HepG2 (cell line): ENCODE results near the gene ABHD12. TPM values are rescaled to one million over a fixed set of nuclear protein-coding genes. Genes with fewer than 3 reads are reported as not detected.

Experiments used
- BHLHE40 ChIP-seq: IDR thresholded peaks from 2 replicates; pipeline ENCODE4 v1.6.1; 2011; ENCODE audit warnings: low read length, improper control_type of control experiment
- CREB1 ChIP-seq, 2 experiments: fragments of 450-650 bp in 1 of 2; IDR thresholded peaks; 2 replicates each; pipeline ENCODE4 v1.6.1; 2016 to 2017; ENCODE audit warnings: control low read depth in 1 of 2, mild to moderate bottlenecking in 1 of 2, missing compliant biosample characterization in 1 of 2, missing genetic modification characterization in 1 of 2
- HDAC1 ChIP-seq: sonication (generic); formaldehyde crosslinking; IDR thresholded peaks from 2 replicates; pipeline ENCODE4 v1.5.1; 2020; ENCODE audit warnings: mild to moderate bottlenecking, missing genetic modification reagents
- IKZF1 ChIP-seq: fragments of 450-650 bp; IDR thresholded peaks from 2 replicates; pipeline ENCODE4 v1.7.1; 2016
- MLLT10 ChIP-seq: sonication (generic); formaldehyde crosslinking; IDR thresholded peaks from 2 replicates; pipeline ENCODE4 v1.4.0; 2020; ENCODE audit warnings: missing genetic modification reagents
- MTF1 ChIP-seq: sonication (generic); formaldehyde crosslinking; IDR thresholded peaks from 2 replicates; pipeline ENCODE4 v1.5.0; 2020; ENCODE audit warnings: missing genetic modification reagents
- MYNN ChIP-seq: sonication (generic); formaldehyde crosslinking; IDR thresholded peaks from 2 replicates; pipeline ENCODE4 v1.4.0; 2020; ENCODE audit warnings: mild to moderate bottlenecking, low read depth, missing genetic modification reagents
- PAX8 ChIP-seq: sonication (generic); formaldehyde crosslinking; IDR thresholded peaks from 2 replicates; pipeline ENCODE4 v1.8.0; 2022; ENCODE audit warnings: mild to moderate bottlenecking, missing genetic modification reagents, borderline replicate concordance
- PPARG ChIP-seq: conservative IDR thresholded peaks from 2 replicates; pipeline ENCODE4 v1.6.1; 2016; ENCODE audit warnings: missing biosample characterization, missing genetic modification reagents
- PRPF4 ChIP-seq: fragments of 200-400 bp; formaldehyde crosslinking; IDR thresholded peaks from 2 replicates; pipeline ENCODE4 v1.6.1; 2016; ENCODE audit warnings: low read length, low read depth; ENCODE audit not compliant: poor library complexity, severe bottlenecking
- SCMH1 ChIP-seq: sonication (generic); formaldehyde crosslinking; IDR thresholded peaks from 2 replicates; pipeline ENCODE4 v1.9.0; 2021; ENCODE audit warnings: missing genetic modification reagents, mild to moderate bottlenecking, borderline replicate concordance
- SOX13 ChIP-seq, 3 experiments: fragments of 450-650 bp in 1 of 3; sonication (generic) in 1 of 3; formaldehyde crosslinking in 1 of 3; IDR thresholded peaks in 2 of 3; conservative IDR thresholded peaks in 1 of 3; 2 replicates each; pipeline versions ENCODE4 v1.5.0 to v1.6.1; 2016 to 2020; ENCODE audit warnings: antibody characterized with exemption in 1 of 3, mild to moderate bottlenecking in 1 of 3, missing compliant biosample characterization in 1 of 3, missing genetic modification reagents in 1 of 3, moderate library complexity in 1 of 3
- ZFYVE20 ChIP-seq: sonication (generic); formaldehyde crosslinking; IDR thresholded peaks from 2 replicates; pipeline ENCODE4 v1.8.0; 2023; ENCODE audit warnings: low read depth, mild to moderate bottlenecking, moderate library complexity, missing genetic modification reagents, borderline replicate concordance
- ZMYM2 ChIP-seq: sonication (generic); formaldehyde crosslinking; IDR thresholded peaks from 2 replicates; pipeline ENCODE4 v1.8.0; 2022; ENCODE audit warnings: mild to moderate bottlenecking, missing genetic modification reagents
- ZNF121 ChIP-seq: sonication (generic); formaldehyde crosslinking; IDR thresholded peaks from 2 replicates; pipeline ENCODE4 v1.5.0; 2020; ENCODE audit warnings: mild to moderate bottlenecking, missing genetic modification reagents
- ZNF292 ChIP-seq: sonication (generic); formaldehyde crosslinking; IDR thresholded peaks from 2 replicates; pipeline ENCODE4 v1.8.1; 2022; ENCODE audit warnings: mild to moderate bottlenecking, low read depth, missing genetic modification reagents, borderline replicate concordance
- ZNF775 ChIP-seq: sonication (generic); formaldehyde crosslinking; IDR thresholded peaks from 2 replicates; pipeline ENCODE4 v1.4.0; 2020; ENCODE audit warnings: missing genetic modification reagents, mild to moderate bottlenecking, moderate library complexity, borderline replicate concordance
- ZSCAN22 ChIP-seq: sonication (generic); formaldehyde crosslinking; IDR thresholded peaks from 2 replicates; pipeline ENCODE4 v1.4.0; 2020; ENCODE audit warnings: mild to moderate bottlenecking, missing genetic modification reagents
- ZSCAN25 ChIP-seq: sonication (generic); formaldehyde crosslinking; IDR thresholded peaks from 2 replicates; pipeline ENCODE4 v1.8.0; 2022; ENCODE audit warnings: mild to moderate bottlenecking, missing genetic modification reagents
- polyA plus RNA-seq, 8 experiments: library from polyadenylated mRNA; depleted of rRNA in 3 of 8; stranded (reverse) in 7 of 8; unstranded in 1 of 8; fragments of >200 nt; fragmentation: Illumina TruSeq in 4 of 8; extraction: Trizol in 4 of 8; gene quantifications; 2 replicates each; pipeline versions ENCODE4 v1.2.1 to v1.2.3, GENCODE V29; 2011 to 2016; ENCODE audit warnings: low read depth in 4 of 8, missing spikeins in 1 of 8, mixed read lengths in 1 of 8; ENCODE audit not compliant: insufficient read depth in 1 of 8
- total RNA-seq, 5 experiments: library from RNA; depleted of rRNA; stranded (reverse); fragments of >200 nt; fragmentation: Illumina TruSeq; extraction: Trizol; gene quantifications; 2 replicates each; pipeline ENCODE4 v1.2.3, GENCODE V29; 2016; ENCODE audit warnings: low read depth in 1 of 5
- TF ChIP-seq, protein P1 (sequence below): sonication (generic); formaldehyde crosslinking; IDR thresholded peaks from 2 replicates; pipeline ENCODE4 v1.4.0; 2020; ENCODE audit warnings: missing genetic modification reagents, low read depth, mild to moderate bottlenecking, borderline replicate concordance
- TF ChIP-seq, protein P2 (sequence below): sonication (generic); formaldehyde crosslinking; IDR thresholded peaks from 2 replicates; pipeline ENCODE4 v1.9.0; 2021; ENCODE audit warnings: missing genetic modification reagents, borderline replicate concordance
- TF ChIP-seq, protein P3 (sequence below): sonication (generic); formaldehyde crosslinking; IDR thresholded peaks from 2 replicates; pipeline ENCODE4 v1.8.0; 2022; ENCODE audit warnings: missing genetic modification reagents, mild to moderate bottlenecking, borderline replicate concordance
- TF ChIP-seq, protein P4 (sequence below): IDR thresholded peaks from 2 replicates; pipeline ENCODE4 v1.6.1; 2016; ENCODE audit warnings: missing biosample characterization, missing genetic modification reagents, low read depth

ABHD12 gene
- total and polyA plus RNA-seq, 2 of the 13 experiments (the other 11 are each of a cell fraction or from before 2014, with no cell fraction given): 23.5 to 72.1 TPM

DNA sequence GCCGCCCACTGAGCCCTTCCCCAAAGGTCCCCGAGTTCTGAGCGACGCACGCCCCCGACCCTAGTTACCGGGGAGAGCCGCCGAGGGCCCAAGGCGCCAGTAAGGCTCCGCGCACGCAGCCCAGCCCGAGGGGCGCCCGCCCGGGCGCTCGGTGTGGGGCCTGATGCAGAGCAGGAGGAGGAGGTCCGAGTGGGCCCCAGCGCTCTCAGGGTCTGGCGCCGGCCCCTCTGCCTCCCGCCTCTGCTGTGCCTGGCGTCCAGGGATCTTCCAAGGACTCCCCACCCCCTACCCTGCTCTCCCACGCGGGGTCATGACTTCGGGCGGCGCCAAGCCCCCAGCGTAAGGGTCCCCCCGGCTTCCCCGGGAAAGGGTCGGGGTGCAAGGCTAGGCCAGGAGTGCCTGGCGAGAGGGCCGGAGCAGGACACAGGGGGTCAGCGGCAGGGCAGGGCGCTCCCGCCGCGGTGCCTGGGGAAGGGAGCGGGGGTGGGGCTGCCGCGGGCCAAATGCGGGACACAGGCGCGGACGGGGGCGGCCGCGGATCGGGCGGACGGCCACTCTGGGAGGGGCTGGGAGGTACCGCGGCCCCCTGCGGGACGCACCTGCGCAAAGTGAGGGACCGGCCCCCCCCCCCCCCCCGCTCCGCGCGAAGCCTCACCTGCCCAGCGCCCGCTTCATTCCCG lies 637 bp downstream of the ABHD12 start (continued):
- TF ChIP-seq ZFYVE20 (CRISPR knock-in tag) (no peak), MLLT10 (no peak), BHLHE40 (no peak), CREB1 (IDR thresholded peaks at IDR 0.05) (no peak), CREB1 (CRISPR knock-in tag; IDR thresholded peaks at IDR 0.05) (no peak), ZNF121 (no peak; the same call in 1 of the 2 replicates), ZNF775 (CRISPR knock-in tag) (no peak), PRPF4 (no peak), PPARG (CRISPR knock-in tag) (0 out of 2 replicates have a peak, but pooled peaks have one; percentile 5), ZSCAN25 (CRISPR knock-in tag) (peak; percentile 57; the same call in 1 of the 2 replicates), ZNF292 (CRISPR knock-in tag) (peak; percentile 72; the same call in 1 of the 2 replicates), ZSCAN22 (CRISPR knock-in tag) (peak; percentile 72; the same call in 1 of the 2 replicates), MYNN (CRISPR knock-in tag) (no peak), SCMH1 (CRISPR knock-in tag) (no peak), SOX13 (IDR thresholded peaks at IDR 0.05) (peak; percentile 26; the same call in 1 of the 2 replicates), SOX13 (CRISPR knock-in tag; conservative IDR thresholded peaks at IDR 0.05 in 1 of 2, IDR thresholded peaks at IDR 0.05 in 1 of 2) (no peak; a peak in 1 of 4 replicates), MTF1 (CRISPR knock-in tag) (no peak), ZMYM2 (CRISPR knock-in tag) (peak; percentile 75), IKZF1 (no peak), HDAC1 (CRISPR knock-in tag) (peak; percentile 90), PAX8 (CRISPR knock-in tag) (peak; percentile 60; the same call in 1 of the 2 replicates)
- TF ChIP-seq, protein P1, sequence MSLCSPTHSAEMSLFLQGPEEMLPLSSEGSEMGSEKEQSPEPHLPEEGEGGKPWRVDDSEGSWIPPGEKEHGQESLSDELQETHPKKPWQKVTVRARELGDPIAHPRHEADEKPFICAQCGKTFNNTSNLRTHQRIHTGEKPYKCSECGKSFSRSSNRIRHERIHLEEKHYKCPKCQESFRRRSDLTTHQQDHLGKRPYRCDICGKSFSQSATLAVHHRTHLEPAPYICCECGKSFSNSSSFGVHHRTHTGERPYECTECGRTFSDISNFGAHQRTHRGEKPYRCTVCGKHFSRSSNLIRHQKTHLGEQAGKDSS: 0 out of 2 replicates have a peak, but pooled peaks have one; percentile 41
- TF ChIP-seq, protein P2, sequence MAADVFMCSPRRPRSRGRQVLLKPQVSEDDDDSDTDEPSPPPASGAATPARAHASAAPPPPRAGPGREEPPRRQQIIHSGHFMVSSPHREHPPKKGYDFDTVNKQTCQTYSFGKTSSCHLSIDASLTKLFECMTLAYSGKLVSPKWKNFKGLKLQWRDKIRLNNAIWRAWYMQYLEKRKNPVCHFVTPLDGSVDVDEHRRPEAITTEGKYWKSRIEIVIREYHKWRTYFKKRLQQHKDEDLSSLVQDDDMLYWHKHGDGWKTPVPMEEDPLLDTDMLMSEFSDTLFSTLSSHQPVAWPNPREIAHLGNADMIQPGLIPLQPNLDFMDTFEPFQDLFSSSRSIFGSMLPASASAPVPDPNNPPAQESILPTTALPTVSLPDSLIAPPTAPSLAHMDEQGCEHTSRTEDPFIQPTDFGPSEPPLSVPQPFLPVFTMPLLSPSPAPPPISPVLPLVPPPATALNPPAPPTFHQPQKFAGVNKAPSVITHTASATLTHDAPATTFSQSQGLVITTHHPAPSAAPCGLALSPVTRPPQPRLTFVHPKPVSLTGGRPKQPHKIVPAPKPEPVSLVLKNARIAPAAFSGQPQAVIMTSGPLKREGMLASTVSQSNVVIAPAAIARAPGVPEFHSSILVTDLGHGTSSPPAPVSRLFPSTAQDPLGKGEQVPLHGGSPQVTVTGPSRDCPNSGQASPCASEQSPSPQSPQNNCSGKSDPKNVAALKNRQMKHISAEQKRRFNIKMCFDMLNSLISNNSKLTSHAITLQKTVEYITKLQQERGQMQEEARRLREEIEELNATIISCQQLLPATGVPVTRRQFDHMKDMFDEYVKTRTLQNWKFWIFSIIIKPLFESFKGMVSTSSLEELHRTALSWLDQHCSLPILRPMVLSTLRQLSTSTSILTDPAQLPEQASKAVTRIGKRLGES (CRISPR knock-in tag): no peak; the same call in 1 of the 2 replicates
- TF ChIP-seq, protein P3, sequence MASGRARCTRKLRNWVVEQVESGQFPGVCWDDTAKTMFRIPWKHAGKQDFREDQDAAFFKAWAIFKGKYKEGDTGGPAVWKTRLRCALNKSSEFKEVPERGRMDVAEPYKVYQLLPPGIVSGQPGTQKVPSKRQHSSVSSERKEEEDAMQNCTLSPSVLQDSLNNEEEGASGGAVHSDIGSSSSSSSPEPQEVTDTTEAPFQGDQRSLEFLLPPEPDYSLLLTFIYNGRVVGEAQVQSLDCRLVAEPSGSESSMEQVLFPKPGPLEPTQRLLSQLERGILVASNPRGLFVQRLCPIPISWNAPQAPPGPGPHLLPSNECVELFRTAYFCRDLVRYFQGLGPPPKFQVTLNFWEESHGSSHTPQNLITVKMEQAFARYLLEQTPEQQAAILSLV (CRISPR knock-in tag): peak; percentile 75
- TF ChIP-seq, protein P4, sequence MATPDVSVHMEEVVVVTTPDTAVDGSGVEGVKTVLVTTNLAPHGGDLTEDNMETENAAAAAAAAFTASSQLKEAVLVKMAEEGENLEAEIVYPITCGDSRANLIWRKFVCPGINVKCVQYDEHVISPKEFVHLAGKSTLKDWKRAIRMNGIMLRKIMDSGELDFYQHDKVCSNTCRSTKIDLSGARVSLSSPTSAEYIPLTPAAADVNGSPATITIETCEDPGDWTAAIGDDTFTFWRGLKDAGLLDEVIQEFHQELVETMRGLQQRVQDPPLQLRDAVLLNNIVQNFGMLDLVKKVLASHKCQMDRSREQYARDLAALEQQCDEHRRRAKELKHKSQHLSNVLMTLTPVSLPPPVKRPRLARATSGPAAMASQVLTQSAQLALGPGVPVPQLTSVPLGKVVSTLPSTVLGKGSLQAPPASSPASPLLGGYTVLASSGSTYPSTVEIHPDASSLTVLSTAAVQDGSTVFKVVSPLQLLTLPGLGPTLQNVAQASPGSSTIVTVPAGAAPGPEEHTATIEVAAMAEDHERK: no peak
